Measurements from ENCODE around the gene GUCA2A.
"Not testable (repeated sequence)": the region's sequence is repeated elsewhere in the genome, so short reads cannot be mapped to it uniquely, and the experiment has no call there.

The GUCA2A gene

DNA sequence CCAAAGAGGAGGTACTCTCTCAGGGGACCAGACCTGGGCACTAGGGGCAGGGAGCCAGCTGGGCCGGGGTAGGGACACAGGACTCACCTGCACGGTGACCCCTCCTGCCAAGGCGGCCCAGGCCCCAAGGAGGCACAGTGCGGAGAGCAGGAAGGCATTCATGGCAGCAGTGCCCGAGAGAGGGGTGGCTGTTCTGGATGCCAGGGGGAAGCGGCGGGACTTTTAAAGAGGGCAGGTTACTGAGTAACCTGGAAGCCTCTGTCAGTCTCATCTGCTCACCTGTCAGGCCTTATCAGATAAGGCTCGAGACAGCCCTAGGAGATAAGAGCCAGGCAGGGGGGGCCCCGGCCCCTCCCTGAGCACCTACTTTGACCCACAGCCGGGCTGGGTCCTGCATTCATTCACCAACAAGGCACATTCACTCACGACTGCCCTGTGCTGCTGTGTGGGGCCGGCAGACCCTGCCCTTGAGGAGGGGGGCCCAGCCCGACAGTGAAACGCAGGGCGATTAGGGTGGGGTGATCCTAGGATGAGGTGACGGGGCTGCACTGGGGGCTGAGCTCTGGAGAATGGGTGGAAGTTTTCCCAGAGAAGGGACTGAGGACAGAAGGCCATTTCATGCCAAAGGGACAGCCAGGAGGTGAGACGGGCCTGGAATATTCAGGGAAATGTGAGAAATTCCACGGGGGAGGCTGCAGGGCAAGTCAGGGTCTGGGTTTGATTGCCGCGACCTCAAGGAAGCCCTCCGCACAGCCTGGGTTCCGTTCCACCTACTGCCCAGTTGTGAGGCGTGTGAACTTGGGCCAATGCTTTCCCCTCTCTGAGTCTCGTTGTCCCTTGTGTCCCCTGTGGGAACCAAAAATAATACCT lies at the start of gene GUCA2A:
TSS of gene GUCA2A (minus strand) at position 195 of the 870 bp plus-strand sequence. CDS start at position 162, 33 bp downstream.
- DNase-seq = no peak

DNA sequence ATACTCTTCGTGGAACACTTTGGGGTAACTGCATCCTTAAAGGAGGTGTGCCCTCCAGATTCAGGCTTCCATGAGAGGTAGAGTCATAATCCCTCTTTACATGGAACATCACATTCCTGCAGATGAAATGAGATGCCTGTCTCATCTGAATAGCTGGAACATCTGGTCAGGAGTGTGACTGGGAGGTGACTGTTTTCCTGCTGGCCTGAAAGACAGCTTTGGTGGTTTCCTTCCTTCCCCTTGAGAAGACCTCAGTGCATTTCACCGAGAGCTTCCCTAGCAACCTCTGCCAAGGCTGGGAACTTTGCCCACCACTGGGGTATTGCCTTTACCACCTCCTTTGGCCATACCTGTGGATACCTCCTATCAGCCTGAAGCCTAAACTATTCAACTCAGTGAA lies 46.7 kb upstream of the GUCA2A start:
- no peak for DNase-seq

GRCh38 chr1:42210421-42211133 lies 46.0 kb upstream of the GUCA2A start:
- DNase-seq = no peak

DNA sequence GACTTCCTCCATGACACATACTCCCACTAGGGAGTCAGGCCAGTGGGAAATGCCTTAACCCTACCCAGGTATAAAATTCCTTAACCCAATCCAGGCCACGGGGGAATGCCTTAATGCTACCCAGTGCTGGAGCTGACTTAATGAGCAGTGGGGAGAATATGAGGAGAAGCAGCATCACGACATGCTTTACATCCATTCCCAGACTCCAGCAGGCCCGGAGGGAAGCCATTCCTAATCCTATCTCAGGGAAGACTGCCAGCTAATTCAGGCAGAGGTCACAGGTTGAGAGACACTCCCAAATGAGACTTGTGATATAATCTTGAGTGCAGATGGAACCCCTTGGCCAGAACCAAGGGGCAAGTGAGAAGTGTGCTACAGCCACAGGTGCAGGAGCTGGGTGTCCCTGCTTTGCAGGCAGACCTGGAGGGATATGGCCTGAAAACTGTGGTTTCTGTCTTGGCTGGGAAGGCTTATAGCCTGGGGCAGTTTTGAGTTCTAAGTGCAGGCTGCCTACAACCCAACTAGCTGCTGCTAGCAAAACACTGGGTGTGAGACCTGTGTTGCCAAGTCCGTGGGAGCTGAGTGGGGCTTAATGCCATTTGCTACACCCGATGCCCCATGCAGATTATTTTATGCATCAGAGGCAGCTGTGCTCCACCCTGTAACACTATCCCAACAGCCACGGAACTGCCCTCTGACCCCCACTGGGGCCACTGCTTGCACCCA lies 45.1 kb upstream of the GUCA2A start:
- no peak for DNase-seq

GRCh38 chr1:42206930-42207329 lies 42.4 kb upstream of the GUCA2A start:
- not testable (repeated sequence) for DNase-seq

GRCh38 chr1:42206164-42206563 lies 41.6 kb upstream of the GUCA2A start:
- DNase-seq = no peak

DNA sequence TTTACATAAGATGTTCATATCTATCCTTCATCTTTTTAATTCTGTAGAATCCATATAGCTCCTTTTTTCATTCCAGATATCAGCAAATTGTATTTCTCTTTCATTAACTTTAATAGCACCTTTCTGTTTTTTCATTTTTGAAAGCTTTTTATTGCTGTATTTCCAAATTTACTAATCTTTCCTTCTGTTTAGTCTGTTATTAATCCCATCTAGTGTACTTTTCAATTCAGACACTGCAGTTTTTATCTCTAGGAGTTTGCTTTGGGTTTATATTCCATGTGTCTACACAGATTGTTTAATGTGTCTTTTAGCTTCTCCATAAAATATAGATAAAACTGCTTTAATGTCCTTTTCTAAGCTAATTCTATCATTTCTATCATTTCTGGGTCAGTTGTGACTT lies 37.4 kb upstream of the GUCA2A start:
- DNase-seq = no peak

GRCh38 chr1:42198251-42198650 lies 33.7 kb upstream of the GUCA2A start:
- no peak for DNase-seq

- DNase-seq = no peak
Measured at GRCh38 chr1:42195841-42196240, 31.3 kb upstream of the GUCA2A start.

GRCh38 chr1:42192106-42192505 lies 27.6 kb upstream of the GUCA2A start:
- no peak for DNase-seq

- no peak for DNase-seq
Measured at GRCh38 chr1:42191319-42191718, 26.8 kb upstream of the GUCA2A start.

DNA sequence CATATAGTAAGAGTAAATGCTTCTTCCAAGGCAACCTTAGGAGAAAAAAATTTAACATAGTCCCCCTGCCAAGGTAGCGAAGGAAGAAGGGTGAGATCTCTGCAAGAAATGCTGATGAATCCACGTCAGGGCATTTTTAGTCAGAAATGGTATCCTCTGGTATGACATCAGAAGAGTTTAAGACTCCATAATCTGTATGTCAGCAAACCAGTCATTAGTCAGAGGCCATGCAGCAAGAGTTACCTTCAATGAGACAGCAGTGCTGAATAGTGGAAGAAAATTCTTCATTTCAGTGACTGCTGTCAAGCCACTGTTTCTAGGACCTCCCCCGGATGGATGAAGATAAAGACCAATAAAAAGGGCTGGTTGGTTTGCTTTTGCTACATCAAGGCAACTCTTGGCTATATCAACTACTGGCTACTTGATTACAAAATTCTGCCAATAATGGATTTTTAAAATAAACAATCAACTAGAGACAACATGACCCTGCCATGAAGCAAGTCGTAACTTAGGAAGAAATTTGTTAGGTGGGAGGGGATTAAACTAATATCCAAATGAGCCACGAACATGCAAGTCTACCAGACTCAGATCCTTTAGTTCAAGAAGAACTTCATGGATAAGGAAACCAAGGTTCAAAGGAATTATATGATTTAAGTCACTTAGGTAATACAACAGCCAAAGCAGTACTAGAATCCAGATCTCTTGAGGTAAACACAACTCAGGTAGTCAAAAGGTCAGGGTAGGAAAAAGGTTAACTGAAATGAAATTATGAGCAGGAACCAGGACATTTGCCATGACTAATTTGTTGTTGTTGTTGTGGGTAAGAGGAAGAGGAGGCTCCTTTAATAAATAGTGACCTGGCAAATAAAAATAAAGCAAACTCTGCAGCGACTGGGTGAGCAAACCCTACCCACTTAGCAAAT lies 25.6 kb upstream of the GUCA2A start:
- no peak for DNase-seq

DNA sequence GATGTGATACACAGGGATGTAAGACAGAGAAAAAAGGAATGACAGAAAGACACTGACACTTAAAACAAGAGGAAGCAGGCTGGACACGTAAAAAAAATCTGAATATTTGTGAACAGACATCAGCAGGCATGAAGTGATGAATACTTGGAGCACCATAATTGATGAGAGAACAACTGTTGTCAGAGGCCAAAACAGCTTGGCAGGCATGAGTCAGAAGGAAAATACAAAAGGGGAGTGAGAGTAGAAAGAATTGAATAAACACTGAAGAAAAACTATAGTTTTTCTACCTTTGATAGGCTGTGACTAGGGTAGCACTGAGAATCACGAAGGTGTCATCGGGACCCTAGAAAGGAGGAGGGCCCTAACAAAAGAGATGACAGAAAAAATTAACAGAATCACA lies 21.6 kb upstream of the GUCA2A start:
- no peak for DNase-seq

DNA sequence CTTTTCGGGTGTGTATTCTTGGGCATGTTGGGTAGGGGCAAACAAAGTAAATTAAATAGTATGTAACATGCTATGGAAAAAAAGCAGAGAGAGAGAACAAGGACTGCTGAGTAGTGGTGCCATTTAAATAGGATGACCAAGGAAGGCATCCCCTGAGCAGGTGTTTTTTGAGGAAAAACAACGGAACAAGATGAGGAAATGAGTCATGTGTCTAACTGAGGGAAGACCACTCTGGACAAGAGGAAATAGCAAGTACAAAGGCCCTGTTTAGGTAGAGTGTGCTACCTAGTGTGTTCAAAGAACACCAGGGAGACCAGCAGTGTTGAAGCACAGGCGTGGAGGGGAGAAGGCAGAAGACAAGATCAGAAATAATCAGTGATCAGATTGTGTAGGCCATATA lies 20.1 kb upstream of the GUCA2A start:
- no peak for DNase-seq

GRCh38 chr1:42183957-42184268 lies 19.4 kb upstream of the GUCA2A start:
- no peak for DNase-seq

- no peak for DNase-seq
Measured at GRCh38 chr1:42183210-42183956, 18.8 kb upstream of the GUCA2A start.

DNA sequence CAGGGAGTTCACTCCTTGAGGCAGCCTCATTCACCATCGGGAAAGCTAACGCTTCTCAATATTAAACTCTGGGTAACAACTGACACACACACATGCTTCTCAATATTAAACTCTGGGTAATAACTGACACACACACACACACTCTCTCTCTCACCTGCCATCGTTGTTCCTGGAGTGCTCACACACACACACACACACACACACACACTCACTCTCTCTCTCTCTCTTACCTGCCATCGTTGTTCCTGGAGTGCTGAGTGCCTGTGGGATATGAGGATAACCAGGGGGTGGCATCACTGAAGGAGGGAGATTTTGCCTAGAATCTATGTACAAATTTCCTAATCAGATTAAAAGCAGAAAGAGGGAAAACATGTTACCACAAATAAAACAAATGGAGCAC lies 17.1 kb upstream of the GUCA2A start:
- no peak for DNase-seq

DNA sequence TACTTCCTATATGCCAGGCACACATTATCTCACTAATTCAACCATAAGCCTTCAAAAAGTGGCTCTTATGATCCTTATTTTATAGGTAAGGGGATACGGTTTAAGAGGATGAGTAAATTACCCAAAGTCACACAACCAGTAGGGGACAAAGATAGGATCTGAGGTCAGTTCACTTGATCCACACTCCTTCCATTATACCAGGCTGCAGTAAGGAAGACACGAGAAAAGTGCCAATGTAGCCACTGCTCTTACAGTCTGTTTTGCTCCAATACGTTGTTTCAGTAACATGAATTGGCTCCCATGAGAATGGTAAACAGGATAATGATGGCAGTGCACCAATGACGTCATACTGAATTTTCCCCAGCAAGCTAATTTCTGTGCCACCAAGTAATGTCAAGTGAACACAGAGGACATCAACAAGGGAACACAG lies 15.4 kb upstream of the GUCA2A start:
- DNase-seq = no peak

GRCh38 chr1:42179275-42179674 lies 14.7 kb upstream of the GUCA2A start:
- DNase-seq = no peak

GRCh38 chr1:42178249-42178648 lies 13.7 kb upstream of the GUCA2A start:
- DNase-seq = no peak

GRCh38 chr1:42177541-42177981 lies 13.0 kb upstream of the GUCA2A start:
- no peak for DNase-seq
